B cell (primary cell): ENCODE data around the gene TSEN2.

Source experiments
- EZH2 ChIP-seq: IDR thresholded peaks from 2 replicates; pipeline ENCODE4 v1.6.1; 2012; ENCODE audit warnings: borderline replicate concordance, low read depth, mild to moderate bottlenecking, moderate library complexity, low read length; ENCODE audit not compliant: insufficient read depth, poor library complexity, severe bottlenecking
- TF ChIP-seq, protein P1 (sequence below): fragments of 200-600 bp; IDR thresholded peaks from one replicate; pipeline ENCODE4 v1.8.0; 2022; ENCODE audit warnings: antibody characterized with exemption, mild to moderate bottlenecking

DNA sequence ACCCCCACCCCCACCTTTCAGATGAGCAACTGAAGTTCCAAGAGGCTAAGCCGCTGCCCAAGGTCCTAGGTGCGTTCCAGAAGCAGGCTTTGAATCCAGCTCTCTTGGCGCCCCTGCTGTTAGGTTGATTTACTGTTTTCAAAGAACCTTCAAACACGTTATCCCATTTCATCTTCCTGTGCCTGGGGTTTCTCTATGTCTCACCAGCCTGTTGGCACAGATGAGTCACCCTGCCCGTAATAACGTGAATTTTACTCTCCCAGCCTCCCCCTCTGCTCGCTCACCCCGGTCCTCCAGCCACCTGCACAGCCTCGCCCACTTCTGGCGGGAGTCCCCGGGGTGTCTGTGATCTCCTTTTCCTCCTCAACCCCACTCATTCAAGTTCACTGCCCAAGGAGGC lies 13.0 kb upstream of the TSEN2 start:
- TF ChIP-seq, protein P1, sequence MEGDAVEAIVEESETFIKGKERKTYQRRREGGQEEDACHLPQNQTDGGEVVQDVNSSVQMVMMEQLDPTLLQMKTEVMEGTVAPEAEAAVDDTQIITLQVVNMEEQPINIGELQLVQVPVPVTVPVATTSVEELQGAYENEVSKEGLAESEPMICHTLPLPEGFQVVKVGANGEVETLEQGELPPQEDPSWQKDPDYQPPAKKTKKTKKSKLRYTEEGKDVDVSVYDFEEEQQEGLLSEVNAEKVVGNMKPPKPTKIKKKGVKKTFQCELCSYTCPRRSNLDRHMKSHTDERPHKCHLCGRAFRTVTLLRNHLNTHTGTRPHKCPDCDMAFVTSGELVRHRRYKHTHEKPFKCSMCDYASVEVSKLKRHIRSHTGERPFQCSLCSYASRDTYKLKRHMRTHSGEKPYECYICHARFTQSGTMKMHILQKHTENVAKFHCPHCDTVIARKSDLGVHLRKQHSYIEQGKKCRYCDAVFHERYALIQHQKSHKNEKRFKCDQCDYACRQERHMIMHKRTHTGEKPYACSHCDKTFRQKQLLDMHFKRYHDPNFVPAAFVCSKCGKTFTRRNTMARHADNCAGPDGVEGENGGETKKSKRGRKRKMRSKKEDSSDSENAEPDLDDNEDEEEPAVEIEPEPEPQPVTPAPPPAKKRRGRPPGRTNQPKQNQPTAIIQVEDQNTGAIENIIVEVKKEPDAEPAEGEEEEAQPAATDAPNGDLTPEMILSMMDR, result no peak
- TF ChIP-seq EZH2, result no peak
